Thyroid gland (tissue), 4 donors: ENCODE measurements around the gene GRM1.

Experiments
- POLR2A ChIP-seq, 2 donors: fragments of 450-650 bp; IDR thresholded peaks; one replicate each; pipeline ENCODE4 v1.6.1; 2017; ENCODE audit warnings: antibody characterized with exemption in 2 of 2, mild to moderate bottlenecking in 2 of 2, moderate library complexity in 1 of 2
- TF ChIP-seq, protein P1 (sequence below), 6 experiments: fragments of 200-600 bp in 3 of 6; fragments of 450-650 bp in 3 of 6; sonication (generic) in 3 of 6; IDR thresholded peaks; one replicate each; pipeline ENCODE4 v1.5.1; 2016 to 2019; ENCODE audit warnings: antibody characterized with exemption in 6 of 6, mild to moderate bottlenecking in 2 of 6, inconsistent platforms in 1 of 6, moderate library complexity in 1 of 6

GRCh38 chr6:146315381-146316174 is 286.7 kb downstream of the GRM1 start:
- TF ChIP-seq, protein P1, sequence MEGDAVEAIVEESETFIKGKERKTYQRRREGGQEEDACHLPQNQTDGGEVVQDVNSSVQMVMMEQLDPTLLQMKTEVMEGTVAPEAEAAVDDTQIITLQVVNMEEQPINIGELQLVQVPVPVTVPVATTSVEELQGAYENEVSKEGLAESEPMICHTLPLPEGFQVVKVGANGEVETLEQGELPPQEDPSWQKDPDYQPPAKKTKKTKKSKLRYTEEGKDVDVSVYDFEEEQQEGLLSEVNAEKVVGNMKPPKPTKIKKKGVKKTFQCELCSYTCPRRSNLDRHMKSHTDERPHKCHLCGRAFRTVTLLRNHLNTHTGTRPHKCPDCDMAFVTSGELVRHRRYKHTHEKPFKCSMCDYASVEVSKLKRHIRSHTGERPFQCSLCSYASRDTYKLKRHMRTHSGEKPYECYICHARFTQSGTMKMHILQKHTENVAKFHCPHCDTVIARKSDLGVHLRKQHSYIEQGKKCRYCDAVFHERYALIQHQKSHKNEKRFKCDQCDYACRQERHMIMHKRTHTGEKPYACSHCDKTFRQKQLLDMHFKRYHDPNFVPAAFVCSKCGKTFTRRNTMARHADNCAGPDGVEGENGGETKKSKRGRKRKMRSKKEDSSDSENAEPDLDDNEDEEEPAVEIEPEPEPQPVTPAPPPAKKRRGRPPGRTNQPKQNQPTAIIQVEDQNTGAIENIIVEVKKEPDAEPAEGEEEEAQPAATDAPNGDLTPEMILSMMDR (IDR thresholded peaks at IDR 0.05) = no peak
- TF ChIP-seq POLR2A (IDR thresholded peaks at IDR 0.05) = no peak
